ENCODE measurements around the gene ZNF335.

The ZNF335 gene

GRCh38 chr20:45976086-45976485 lies 4.1 kb upstream of the ZNF335 start:
- no peak for DNase-seq (ENCODE audit: low spot score)
- no peak for TF ChIP-seq CTCF (IDR thresholded peaks at IDR 0.05; ENCODE audit: extremely low read depth, missing control alignments)

- no peak for TF ChIP-seq CTCF (IDR thresholded peaks at IDR 0.05; ENCODE audit: extremely low read depth, missing control alignments)
- DNase-seq (ENCODE audit: low spot score), result no peak
Measured at GRCh38 chr20:45975686-45976085, 3.7 kb upstream of the ZNF335 start.

GRCh38 chr20:45974896-45975565 lies 3.0 kb upstream of the ZNF335 start:
- DNase-seq (ENCODE audit: low spot score), result no peak
- no peak for TF ChIP-seq CTCF (IDR thresholded peaks at IDR 0.05; ENCODE audit: extremely low read depth, missing control alignments)

GRCh38 chr20:45972500-45973183 lies 639 bp upstream of the ZNF335 start:
- peak; percentile 98 for DNase-seq (ENCODE audit: low spot score)
- no peak for TF ChIP-seq CTCF (IDR thresholded peaks at IDR 0.05; ENCODE audit: extremely low read depth, missing control alignments)

GRCh38 chr20:45971425-45971674 lies 653 bp downstream of the ZNF335 start:
- no peak for DNase-seq (ENCODE audit: low spot score)

GRCh38 chr20:45970646-45971424 lies 1.2 kb downstream of the ZNF335 start:
- DNase-seq (ENCODE audit: low spot score), result peak; percentile 52
- TF ChIP-seq CTCF (IDR thresholded peaks at IDR 0.05; ENCODE audit: extremely low read depth, missing control alignments), result no peak

More at GRCh38 chr20:45971425-45971674, 653 bp downstream of the ZNF335 start:
- no peak for TF ChIP-seq CTCF (IDR thresholded peaks at IDR 0.05; ENCODE audit: extremely low read depth, missing control alignments)

Data from GM20000 (cell line).